BLaER1 (cell line): ENCODE results near the gene C16orf96.

Experiments used
- H3K27ac ChIP-seq: shearing (Covaris generic); formaldehyde crosslinking; 2 replicates; pipeline ENCODE4 v1.8.1; 2022
- H3K27me3 ChIP-seq: shearing (Covaris generic); formaldehyde crosslinking; 2 replicates; pipeline ENCODE4 v1.8.1; 2022
- H3K36me3 ChIP-seq: shearing (Covaris generic); formaldehyde crosslinking; 2 replicates; pipeline ENCODE4 v1.8.1; 2022
- H3K4me1 ChIP-seq: shearing (Covaris generic); formaldehyde crosslinking; 2 replicates; pipeline ENCODE4 v1.8.1; 2022
- H3K4me2 ChIP-seq: shearing (Covaris generic); formaldehyde crosslinking; 2 replicates; pipeline ENCODE4 v1.8.1; 2022
- H3K4me3 ChIP-seq: shearing (Covaris generic); formaldehyde crosslinking; 2 replicates; pipeline ENCODE4 v1.8.1; 2022
- H3K9ac ChIP-seq: shearing (Covaris generic); formaldehyde crosslinking; 2 replicates; pipeline ENCODE4 v1.8.1; 2022
- H3K9me3 ChIP-seq: shearing (Covaris generic); formaldehyde crosslinking; 2 replicates; pipeline ENCODE4 v1.8.1; 2022
- H4K20me1 ChIP-seq: shearing (Covaris generic); formaldehyde crosslinking; 2 replicates; pipeline ENCODE4 v1.8.1; 2022
- Cebpa-rat ChIP-seq: shearing (Covaris generic); IDR thresholded peaks from 2 replicates; pipeline ENCODE4 v1.8.1; 2022

C16orf96 gene

GRCh38 chr16:4536391-4537106 is 19.6 kb upstream of the C16orf96 start:
- H3K9me3 ChIP-seq = peaks cover 16% of the 10 kb centered on the region
- H3K4me1 ChIP-seq = peaks cover 28% of the 10 kb centered on the region
- TF ChIP-seq Cebpa-rat = no peak
- peak overlapping the region; percentile 99; the same call in 1 of the 2 replicates for H3K4me2 ChIP-seq
- no peak overlapping the region for H3K27ac ChIP-seq
- H4K20me1 ChIP-seq = peaks cover 19% of the 10 kb centered on the region; the same call in 1 of the 2 replicates
- H3K9ac ChIP-seq = no peak overlapping the region
- no peak overlapping the region for H3K4me3 ChIP-seq
- H3K27me3 ChIP-seq = no peaks in the 10 kb centered on the region
- peaks cover 21% of the 10 kb centered on the region for H3K36me3 ChIP-seq

DNA sequence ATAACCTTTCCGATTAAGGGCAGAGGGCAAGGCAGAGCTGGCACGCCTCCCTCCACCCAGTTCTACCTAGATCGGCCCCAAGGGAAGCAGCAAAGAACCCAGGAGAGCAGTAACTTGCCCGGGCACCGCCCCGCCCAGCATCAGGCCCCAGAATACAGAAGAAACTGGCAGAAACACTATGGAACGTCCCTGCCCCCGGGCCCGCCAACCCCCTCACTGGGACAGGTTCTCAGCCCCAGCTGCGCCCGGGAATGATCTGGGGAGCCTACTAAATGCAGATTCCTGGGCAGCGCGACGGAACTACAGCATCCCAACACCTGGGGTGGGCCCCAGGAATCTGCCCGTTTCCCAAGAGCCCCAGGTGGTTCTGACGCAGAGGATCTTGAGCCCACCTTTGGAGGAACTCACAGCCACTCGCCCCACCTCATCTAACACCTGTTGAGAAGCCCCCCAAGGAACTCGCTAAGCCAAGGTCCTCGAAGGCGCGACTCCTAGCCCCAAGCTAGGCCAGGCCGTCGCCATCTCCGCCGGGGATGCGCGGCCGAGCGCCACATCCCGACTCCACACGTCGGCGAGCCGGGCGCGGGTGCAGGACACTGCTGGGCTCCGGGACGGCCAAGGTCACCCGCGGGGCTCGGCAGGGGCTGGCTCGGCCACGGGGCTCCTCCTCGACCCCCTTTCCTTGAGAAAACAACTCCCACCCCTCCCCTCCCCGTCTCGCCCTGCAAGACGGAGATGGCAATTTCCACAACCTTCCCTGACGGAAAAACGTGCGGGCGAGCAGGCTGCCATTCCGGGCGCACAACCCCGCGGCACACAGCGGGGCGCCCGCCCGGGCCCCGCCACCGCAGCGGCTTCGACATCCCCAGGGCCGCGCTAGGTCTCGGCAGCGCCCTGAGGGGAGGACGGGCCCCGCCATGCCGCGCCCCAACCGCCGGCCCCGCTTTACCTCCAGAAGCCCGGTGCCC is 18.5 kb upstream of the C16orf96 start:
- peaks cover 10% of the 10 kb centered on the region for H3K36me3 ChIP-seq
- peaks cover 19% of the 10 kb centered on the region; the same call in 1 of the 2 replicates for H4K20me1 ChIP-seq
- peak overlapping the region; percentile 86 for H3K27ac ChIP-seq
- H3K9ac ChIP-seq = peak overlapping the region; percentile 88
- peak overlapping the region; percentile 99 for H3K4me2 ChIP-seq
- H3K4me3 ChIP-seq = peak overlapping the region; percentile 85
- TF ChIP-seq Cebpa-rat = no peak
- no peaks in the 10 kb centered on the region for H3K27me3 ChIP-seq
- H3K9me3 ChIP-seq = peaks cover 16% of the 10 kb centered on the region
- peaks cover 28% of the 10 kb centered on the region for H3K4me1 ChIP-seq

- peaks cover 16% of the 10 kb centered on the region for H3K9me3 ChIP-seq
- no peak for TF ChIP-seq Cebpa-rat
- H3K4me1 ChIP-seq = peaks cover 28% of the 10 kb centered on the region
- H4K20me1 ChIP-seq = peaks cover 19% of the 10 kb centered on the region; the same call in 1 of the 2 replicates
- H3K36me3 ChIP-seq = peaks cover 4% of the 10 kb centered on the region; the same call in 1 of the 2 replicates
- H3K27ac ChIP-seq = peak within 1 kb of the TSS; percentile 86
- no peaks in the 10 kb centered on the region for H3K27me3 ChIP-seq
- peak within 1 kb of the TSS; percentile 88 for H3K9ac ChIP-seq
- peak within 1 kb of the TSS; percentile 99 for H3K4me2 ChIP-seq
- H3K4me3 ChIP-seq = peak within 1 kb of the TSS; percentile 85
Observed at GRCh38 chr16:4538350-4539235, 17.5 kb upstream of the C16orf96 start, which contains the start of gene CDIP1. TSS of gene CDIP1 (minus strand) at chr16:4538773. CDS start at chr16:4514130, 24,643 bp downstream.

DNA sequence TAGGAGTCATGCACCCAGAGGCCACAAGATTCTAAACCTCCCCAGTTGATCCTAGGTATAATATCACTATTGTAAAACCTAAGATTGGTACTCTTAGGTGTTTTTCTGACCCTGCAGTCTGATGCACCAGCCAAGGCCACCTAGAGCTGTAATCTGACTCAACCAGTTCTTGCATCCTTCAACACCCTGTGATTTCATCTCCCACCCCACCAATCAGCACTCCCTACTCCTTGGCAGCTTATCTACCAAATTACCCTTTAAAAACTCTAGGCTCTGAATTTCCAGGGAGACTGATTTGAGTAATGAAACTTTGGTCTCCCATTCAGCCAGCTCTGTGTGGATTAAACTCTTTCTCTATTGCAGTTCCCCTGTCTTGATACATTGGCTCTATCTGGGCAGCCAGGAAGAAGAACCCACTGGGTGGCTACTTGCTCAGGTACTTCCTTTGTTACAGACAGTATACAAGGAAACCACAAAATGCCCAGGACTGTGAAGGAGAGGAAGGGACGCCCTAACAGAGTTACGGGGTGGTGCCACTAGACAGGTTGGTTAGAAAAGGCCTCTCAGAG is 16.3 kb upstream of the C16orf96 start:
- Histone ChIP-seq H3K27me3 (no peaks in the 10 kb centered on the region), H3K27ac (no peak overlapping the region), H3K9me3 (peaks cover 16% of the 10 kb centered on the region), H3K4me3 (no peak overlapping the region), H4K20me1 (peaks cover 17% of the 10 kb centered on the region; the same call in 1 of the 2 replicates), H3K36me3 (no peaks in the 10 kb centered on the region), H3K4me2 (no peak overlapping the region), H3K4me1 (peaks cover 28% of the 10 kb centered on the region), H3K9ac (no peak overlapping the region)
- no peak for TF ChIP-seq Cebpa-rat

GRCh38 chr16:4544473-4544872 is 11.7 kb upstream of the C16orf96 start:
- H3K9ac ChIP-seq = no peak overlapping the region
- no peak for TF ChIP-seq Cebpa-rat
- H3K27me3 ChIP-seq = no peaks in the 10 kb centered on the region

DNA sequence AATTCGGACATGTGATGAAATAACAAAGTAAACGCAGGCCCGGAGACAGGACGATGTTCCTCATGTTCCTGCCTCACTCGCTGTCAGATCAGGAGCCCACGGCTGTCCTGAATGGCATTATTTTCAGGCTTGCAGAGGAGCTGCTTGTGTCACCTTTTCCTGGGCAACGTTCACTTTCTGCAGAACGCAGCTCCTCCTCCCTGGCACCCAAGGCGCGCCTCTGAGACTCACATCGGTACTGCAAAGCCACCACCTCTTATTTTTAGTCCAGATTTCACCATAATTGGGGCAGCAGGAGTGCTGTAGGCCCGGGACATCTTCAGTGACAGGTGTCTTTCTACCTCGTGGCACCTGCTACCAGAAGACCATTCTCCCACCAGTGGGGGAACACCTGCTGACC is 8.0 kb upstream of the C16orf96 start:
- TF ChIP-seq Cebpa-rat = no peak
- Histone ChIP-seq H4K20me1 (no peaks in the 10 kb centered on the region), H3K9me3 (no peaks in the 10 kb centered on the region), H3K36me3 (no peaks in the 10 kb centered on the region), H3K4me3 (no peak overlapping the region), H3K4me2 (0 out of 2 replicates have a peak overlapping the region, but pooled peaks have one; percentile 26), H3K9ac (no peak overlapping the region), H3K4me1 (peaks cover 31% of the 10 kb centered on the region), H3K27ac (no peak overlapping the region), H3K27me3 (no peaks in the 10 kb centered on the region)

More at GRCh38 chr16:4544473-4544872, 11.7 kb upstream of the C16orf96 start:
- Histone ChIP-seq H3K36me3 (no peaks in the 10 kb centered on the region), H4K20me1 (no peaks in the 10 kb centered on the region), H3K4me3 (no peak overlapping the region), H3K27ac (no peak overlapping the region), H3K9me3 (peaks cover 10% of the 10 kb centered on the region), H3K4me2 (no peak overlapping the region), H3K4me1 (peaks cover 30% of the 10 kb centered on the region)

DNA sequence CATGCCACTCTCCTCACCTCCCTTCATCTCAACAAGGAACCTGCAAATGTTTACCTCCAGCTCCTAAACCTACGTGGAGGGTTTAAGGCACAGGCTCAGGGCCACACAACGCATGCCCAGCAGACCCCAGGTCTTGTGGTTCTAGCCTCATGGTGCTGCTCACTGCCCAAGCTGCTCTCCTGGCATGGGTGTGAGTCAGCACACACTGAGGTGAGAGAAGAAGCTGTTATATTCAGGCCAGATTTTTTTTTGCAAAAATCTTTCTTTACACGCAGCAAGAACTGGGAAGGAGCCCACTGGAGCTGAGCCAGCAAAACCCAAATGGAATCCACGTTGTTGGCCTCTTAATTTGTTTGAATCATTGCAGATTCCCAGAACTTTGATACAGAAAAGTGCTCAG is 5.5 kb upstream of the C16orf96 start:
- Histone ChIP-seq H3K4me3 (no peak overlapping the region), H3K4me2 (no peak overlapping the region), H3K9ac (no peak overlapping the region), H3K9me3 (no peaks in the 10 kb centered on the region), H3K27ac (no peak overlapping the region), H3K36me3 (no peaks in the 10 kb centered on the region), H3K27me3 (no peaks in the 10 kb centered on the region), H3K4me1 (peaks cover 46% of the 10 kb centered on the region), H4K20me1 (no peaks in the 10 kb centered on the region)
- no peak for TF ChIP-seq Cebpa-rat

- no peaks in the 10 kb centered on the region for H3K9me3 ChIP-seq
- no peaks in the 10 kb centered on the region for H3K27me3 ChIP-seq
- peaks cover 58% of the 10 kb centered on the region for H3K4me1 ChIP-seq
- no peak overlapping the region for H3K4me3 ChIP-seq
- no peak overlapping the region for H3K9ac ChIP-seq
- H3K27ac ChIP-seq = no peak overlapping the region
- H3K4me2 ChIP-seq = no peak overlapping the region
- H4K20me1 ChIP-seq = no peaks in the 10 kb centered on the region
- H3K36me3 ChIP-seq = no peaks in the 10 kb centered on the region
- no peak for TF ChIP-seq Cebpa-rat
Observed at GRCh38 chr16:4552541-4552940, 3.6 kb upstream of the C16orf96 start.

DNA sequence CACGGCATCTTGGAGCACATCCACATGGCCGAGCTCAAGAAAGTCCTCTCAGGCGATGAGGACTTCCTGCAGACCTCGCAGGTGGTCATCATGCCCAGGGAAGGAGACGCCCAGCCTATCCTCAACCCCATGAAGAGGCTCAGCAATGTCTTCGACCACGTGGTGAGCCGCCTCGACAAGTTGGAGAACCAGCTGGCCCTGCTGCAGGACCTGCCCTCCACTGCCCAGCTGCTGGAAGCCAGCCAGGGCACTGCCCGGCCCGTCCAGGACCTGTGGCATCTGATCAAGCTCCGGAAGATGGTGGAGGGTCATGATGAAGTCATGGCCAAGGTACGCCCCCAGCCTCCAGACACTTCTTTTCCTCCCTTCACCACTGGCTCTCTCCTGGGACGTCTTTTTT is 440 bp downstream of the C16orf96 start:
- Histone ChIP-seq H3K4me2 (peak overlapping the region; percentile 82), H4K20me1 (no peaks in the 10 kb centered on the region), H3K27me3 (no peaks in the 10 kb centered on the region), H3K4me1 (peaks cover 46% of the 10 kb centered on the region), H3K9ac (no peak overlapping the region), H3K27ac (peak overlapping the region; percentile 60), H3K9me3 (no peaks in the 10 kb centered on the region), H3K36me3 (no peaks in the 10 kb centered on the region), H3K4me3 (peak overlapping the region; percentile 34)
- TF ChIP-seq Cebpa-rat = no peak
